Activated CD8-positive, alpha-beta memory T cell treated with anti-CD3 and anti-CD28 coated beads, Interleukin-2, amount 50 U/mL, for 4 hours (primary cell): ENCODE results near the gene ARL5C.
"Not testable (repeated sequence)": the region's sequence is repeated elsewhere in the genome, so short reads cannot be mapped to it uniquely, and the experiment has no call there.

Source experiments
- DNase-seq: peaks from one replicate; pipeline ENCODE4 v3.0.0-alpha.2; 2020

ARL5C gene

GRCh38 chr17:39139161-39139511 is 26.8 kb downstream of the ARL5C start:
- no peak for DNase-seq

- DNase-seq: no peak
Observed at GRCh38 chr17:39138431-39139160, 27.4 kb downstream of the ARL5C start.

GRCh38 chr17:39134878-39135277 is 31.1 kb downstream of the ARL5C start:
- no peak for DNase-seq

GRCh38 chr17:39132192-39132610 is 33.8 kb downstream of the ARL5C start:
- no peak for DNase-seq

GRCh38 chr17:39131616-39132015 is 34.3 kb downstream of the ARL5C start:
- DNase-seq: no peak

- DNase-seq: no peak
Observed at GRCh38 chr17:39130205-39130604, 35.8 kb downstream of the ARL5C start.

GRCh38 chr17:39129544-39129943 is 36.4 kb downstream of the ARL5C start:
- DNase-seq: not testable (repeated sequence)

- DNase-seq: no peak
Observed at GRCh38 chr17:39126436-39126835, 39.5 kb downstream of the ARL5C start.

GRCh38 chr17:39125143-39125875 is 40.7 kb downstream of the ARL5C start:
- DNase-seq: no peak

- DNase-seq: no peak
Observed at GRCh38 chr17:39123627-39124026, 42.3 kb downstream of the ARL5C start.

GRCh38 chr17:39122991-39123390 is 43.0 kb downstream of the ARL5C start:
- no peak for DNase-seq

GRCh38 chr17:39121919-39122318 is 44.0 kb downstream of the ARL5C start:
- DNase-seq: not testable (repeated sequence)

- DNase-seq: no peak
Observed at GRCh38 chr17:39118674-39119419, 47.1 kb downstream of the ARL5C start.

GRCh38 chr17:39116224-39116623 is 49.7 kb downstream of the ARL5C start:
- DNase-seq: no peak

- DNase-seq: no peak
Observed at GRCh38 chr17:39115135-39115534, 50.8 kb downstream of the ARL5C start.

- no peak for DNase-seq
Observed at GRCh38 chr17:39114723-39115122, 51.2 kb downstream of the ARL5C start.

- no peak for DNase-seq
Observed at GRCh38 chr17:39113871-39114270, 52.1 kb downstream of the ARL5C start.

- no peak for DNase-seq
Observed at GRCh38 chr17:39110435-39111136, 55.4 kb downstream of the ARL5C start.

- no peak for DNase-seq
Observed at GRCh38 chr17:39108461-39109375, 57.2 kb downstream of the ARL5C start.

GRCh38 chr17:39107973-39108372 is 58.0 kb downstream of the ARL5C start:
- DNase-seq: no peak

- no peak for DNase-seq
Observed at GRCh38 chr17:39107155-39107554, 58.8 kb downstream of the ARL5C start.
